ENCODE measurements around the gene VAMP3. TPM values are rescaled to one million over a fixed set of nuclear protein-coding genes. Genes with fewer than 3 reads are reported as not detected.
A peak's percentile ranks its signal among the peaks of the same experiment; 100 is the strongest.

VAMP3 gene
- total and polyA plus RNA-seq, 9 of the 15 experiments (the other 6 are each of a cell fraction or from before 2014, with no cell fraction given), result 27.1 to 71.3 (median 47.5) TPM

- no peak for TF ChIP-seq CHD7 (IDR thresholded peaks at IDR 0.05; ENCODE audit: low read depth, low read length)
- no peak for TF ChIP-seq ZNF707 (CRISPR knock-in tag; conservative IDR thresholded peaks at IDR 0.05)
- TF ChIP-seq, protein P1, sequence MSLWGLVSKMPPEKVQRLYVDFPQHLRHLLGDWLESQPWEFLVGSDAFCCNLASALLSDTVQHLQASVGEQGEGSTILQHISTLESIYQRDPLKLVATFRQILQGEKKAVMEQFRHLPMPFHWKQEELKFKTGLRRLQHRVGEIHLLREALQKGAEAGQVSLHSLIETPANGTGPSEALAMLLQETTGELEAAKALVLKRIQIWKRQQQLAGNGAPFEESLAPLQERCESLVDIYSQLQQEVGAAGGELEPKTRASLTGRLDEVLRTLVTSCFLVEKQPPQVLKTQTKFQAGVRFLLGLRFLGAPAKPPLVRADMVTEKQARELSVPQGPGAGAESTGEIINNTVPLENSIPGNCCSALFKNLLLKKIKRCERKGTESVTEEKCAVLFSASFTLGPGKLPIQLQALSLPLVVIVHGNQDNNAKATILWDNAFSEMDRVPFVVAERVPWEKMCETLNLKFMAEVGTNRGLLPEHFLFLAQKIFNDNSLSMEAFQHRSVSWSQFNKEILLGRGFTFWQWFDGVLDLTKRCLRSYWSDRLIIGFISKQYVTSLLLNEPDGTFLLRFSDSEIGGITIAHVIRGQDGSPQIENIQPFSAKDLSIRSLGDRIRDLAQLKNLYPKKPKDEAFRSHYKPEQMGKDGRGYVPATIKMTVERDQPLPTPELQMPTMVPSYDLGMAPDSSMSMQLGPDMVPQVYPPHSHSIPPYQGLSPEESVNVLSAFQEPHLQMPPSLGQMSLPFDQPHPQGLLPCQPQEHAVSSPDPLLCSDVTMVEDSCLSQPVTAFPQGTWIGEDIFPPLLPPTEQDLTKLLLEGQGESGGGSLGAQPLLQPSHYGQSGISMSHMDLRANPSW (CRISPR knock-in tag; IDR thresholded peaks at IDR 0.05), result 0 out of 2 replicates have a peak, but pooled peaks have one; percentile 38
- TF ChIP-seq ZNF282 (CRISPR knock-in tag; IDR thresholded peaks at IDR 0.05), result 0 out of 2 replicates have a peak, but pooled peaks have one; percentile 14
- no peak for TF ChIP-seq TAF7 (tag; IDR thresholded peaks at IDR 0.05)
- no peak for TF ChIP-seq JUND (IDR thresholded peaks at IDR 0.05; ENCODE audit: borderline replicate concordance, low read depth, low read length)
- TF ChIP-seq JUND (tag; IDR thresholded peaks at IDR 0.05; ENCODE audit: borderline replicate concordance, low read depth, low read length), result no peak
- TF ChIP-seq HIVEP1 (CRISPR knock-in tag; IDR thresholded peaks at IDR 0.05), result no peak
- TF ChIP-seq, protein P2, sequence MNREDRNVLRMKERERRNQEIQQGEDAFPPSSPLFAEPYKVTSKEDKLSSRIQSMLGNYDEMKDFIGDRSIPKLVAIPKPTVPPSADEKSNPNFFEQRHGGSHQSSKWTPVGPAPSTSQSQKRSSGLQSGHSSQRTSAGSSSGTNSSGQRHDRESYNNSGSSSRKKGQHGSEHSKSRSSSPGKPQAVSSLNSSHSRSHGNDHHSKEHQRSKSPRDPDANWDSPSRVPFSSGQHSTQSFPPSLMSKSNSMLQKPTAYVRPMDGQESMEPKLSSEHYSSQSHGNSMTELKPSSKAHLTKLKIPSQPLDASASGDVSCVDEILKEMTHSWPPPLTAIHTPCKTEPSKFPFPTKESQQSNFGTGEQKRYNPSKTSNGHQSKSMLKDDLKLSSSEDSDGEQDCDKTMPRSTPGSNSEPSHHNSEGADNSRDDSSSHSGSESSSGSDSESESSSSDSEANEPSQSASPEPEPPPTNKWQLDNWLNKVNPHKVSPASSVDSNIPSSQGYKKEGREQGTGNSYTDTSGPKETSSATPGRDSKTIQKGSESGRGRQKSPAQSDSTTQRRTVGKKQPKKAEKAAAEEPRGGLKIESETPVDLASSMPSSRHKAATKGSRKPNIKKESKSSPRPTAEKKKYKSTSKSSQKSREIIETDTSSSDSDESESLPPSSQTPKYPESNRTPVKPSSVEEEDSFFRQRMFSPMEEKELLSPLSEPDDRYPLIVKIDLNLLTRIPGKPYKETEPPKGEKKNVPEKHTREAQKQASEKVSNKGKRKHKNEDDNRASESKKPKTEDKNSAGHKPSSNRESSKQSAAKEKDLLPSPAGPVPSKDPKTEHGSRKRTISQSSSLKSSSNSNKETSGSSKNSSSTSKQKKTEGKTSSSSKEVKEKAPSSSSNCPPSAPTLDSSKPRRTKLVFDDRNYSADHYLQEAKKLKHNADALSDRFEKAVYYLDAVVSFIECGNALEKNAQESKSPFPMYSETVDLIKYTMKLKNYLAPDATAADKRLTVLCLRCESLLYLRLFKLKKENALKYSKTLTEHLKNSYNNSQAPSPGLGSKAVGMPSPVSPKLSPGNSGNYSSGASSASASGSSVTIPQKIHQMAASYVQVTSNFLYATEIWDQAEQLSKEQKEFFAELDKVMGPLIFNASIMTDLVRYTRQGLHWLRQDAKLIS (CRISPR knock-in tag; IDR thresholded peaks at IDR 0.05), result no peak
Measured at GRCh38 chr1:7784492-7785071, 13.5 kb downstream of the VAMP3 start (continued).
